ENCODE measurements around the gene DYRK1A.
A peak's percentile ranks its signal among the peaks of the same experiment; 100 is the strongest.

DYRK1A gene

GRCh38 chr21:37419228-37419906 lies 52.8 kb downstream of the DYRK1A start:
- no peak for DNase-seq

GRCh38 chr21:37421306-37421705 lies 54.7 kb downstream of the DYRK1A start:
- no peak for DNase-seq

- DNase-seq, result no peak
Observed at GRCh38 chr21:37422382-37422781, 55.8 kb downstream of the DYRK1A start.

GRCh38 chr21:37423103-37423502 lies 56.5 kb downstream of the DYRK1A start:
- DNase-seq, result no peak

GRCh38 chr21:37424396-37424795 lies 57.8 kb downstream of the DYRK1A start:
- DNase-seq, result no peak

GRCh38 chr21:37425001-37425400 lies 58.4 kb downstream of the DYRK1A start:
- DNase-seq, result no peak

GRCh38 chr21:37425684-37426083 lies 59.1 kb downstream of the DYRK1A start:
- no peak for DNase-seq

GRCh38 chr21:37427221-37427620 lies 60.6 kb downstream of the DYRK1A start:
- no peak for DNase-seq

- no peak for DNase-seq
Observed at GRCh38 chr21:37429356-37429755, 62.8 kb downstream of the DYRK1A start.

GRCh38 chr21:37430184-37430821 lies 63.7 kb downstream of the DYRK1A start:
- DNase-seq, result no peak

- DNase-seq, result no peak
Observed at GRCh38 chr21:37431243-37431642, 64.7 kb downstream of the DYRK1A start.

GRCh38 chr21:37432710-37433455 lies 66.3 kb downstream of the DYRK1A start:
- DNase-seq, result no peak

- no peak for DNase-seq
Observed at GRCh38 chr21:37433456-37433840, 66.9 kb downstream of the DYRK1A start.

- peak; percentile 51 for DNase-seq
Observed at GRCh38 chr21:37435120-37435519, 68.5 kb downstream of the DYRK1A start.

GRCh38 chr21:37435711-37436110 lies 69.1 kb downstream of the DYRK1A start:
- DNase-seq, result no peak

- DNase-seq, result no peak
Observed at GRCh38 chr21:37436174-37436573, 69.6 kb downstream of the DYRK1A start.

GRCh38 chr21:37437376-37438080 lies 71.0 kb downstream of the DYRK1A start:
- DNase-seq, result no peak

- no peak for DNase-seq
Observed at GRCh38 chr21:37443683-37444082, 77.1 kb downstream of the DYRK1A start.

- DNase-seq, result no peak
Observed at GRCh38 chr21:37445228-37445627, 78.7 kb downstream of the DYRK1A start.

- no peak for DNase-seq
Observed at GRCh38 chr21:37446552-37446951, 80.0 kb downstream of the DYRK1A start.

- DNase-seq, result no peak
Observed at GRCh38 chr21:37447288-37447936, 80.8 kb downstream of the DYRK1A start.

GRCh38 chr21:37449302-37449937 lies 82.8 kb downstream of the DYRK1A start:
- DNase-seq, result no peak
